GM19395 (cell line): Measurements from ENCODE around the gene ALCAM.

Experiments
- ATAC-seq: cut with Tn5 transposase; IDR thresholded peaks from one replicate; pipeline ENCODE4 v1.9.1; 2021; ENCODE audit warnings: mild to moderate bottlenecking, moderate library complexity; ENCODE audit not compliant: unreplicated experiment

ALCAM gene

DNA sequence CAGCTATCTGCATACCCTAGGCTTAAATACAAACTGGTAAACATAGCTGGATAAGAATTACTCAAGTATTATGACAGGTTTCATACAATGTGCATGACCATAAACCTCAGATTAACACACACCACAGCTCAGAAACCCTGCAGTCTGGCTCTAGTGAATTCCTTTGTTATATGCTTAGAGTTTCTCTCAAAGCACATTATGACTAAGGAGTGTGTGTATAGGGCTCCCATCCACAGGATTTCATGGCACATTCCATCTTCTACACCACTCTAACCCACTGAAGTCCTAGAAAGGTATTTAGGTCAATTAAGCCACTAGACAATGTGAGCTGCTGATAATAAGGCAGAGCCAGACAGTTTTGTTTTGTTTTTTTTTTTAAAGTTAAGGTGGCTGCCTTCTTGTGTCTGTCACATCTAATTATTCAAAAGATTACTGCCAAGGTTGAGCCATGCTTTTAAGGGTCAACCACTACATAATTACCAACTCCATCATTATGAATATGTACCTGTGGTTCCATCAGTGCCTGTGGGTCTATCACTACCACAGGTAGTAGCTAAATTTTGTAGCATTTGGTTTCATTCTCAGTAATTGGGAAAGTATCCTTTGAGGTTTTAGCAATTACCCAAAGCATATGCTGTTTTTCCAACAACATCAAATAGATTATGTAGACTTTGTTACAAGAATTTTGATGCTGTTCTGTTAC lies 107.0 kb downstream of the ALCAM start:
- peak; percentile 76 for ATAC-seq

DNA sequence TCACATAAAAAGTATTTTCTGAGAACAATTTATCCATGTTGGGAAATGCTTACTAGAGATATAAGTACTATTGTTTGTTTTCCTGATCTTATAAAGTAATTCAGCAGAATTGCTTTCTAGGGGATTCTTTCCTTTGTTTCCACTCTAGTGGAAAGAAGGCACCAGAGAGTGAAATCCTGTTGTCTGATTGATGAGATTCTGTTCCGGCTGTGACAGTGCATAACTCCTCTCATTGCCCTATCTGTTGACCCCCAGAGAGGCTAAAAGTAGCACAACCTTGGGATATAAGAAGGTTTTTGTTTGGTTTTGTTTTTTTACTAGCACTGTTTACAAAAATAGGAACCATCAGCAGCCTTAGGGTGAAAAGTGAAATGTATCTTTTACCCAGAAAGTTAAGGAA lies 114.1 kb downstream of the ALCAM start:
- no peak for ATAC-seq

DNA sequence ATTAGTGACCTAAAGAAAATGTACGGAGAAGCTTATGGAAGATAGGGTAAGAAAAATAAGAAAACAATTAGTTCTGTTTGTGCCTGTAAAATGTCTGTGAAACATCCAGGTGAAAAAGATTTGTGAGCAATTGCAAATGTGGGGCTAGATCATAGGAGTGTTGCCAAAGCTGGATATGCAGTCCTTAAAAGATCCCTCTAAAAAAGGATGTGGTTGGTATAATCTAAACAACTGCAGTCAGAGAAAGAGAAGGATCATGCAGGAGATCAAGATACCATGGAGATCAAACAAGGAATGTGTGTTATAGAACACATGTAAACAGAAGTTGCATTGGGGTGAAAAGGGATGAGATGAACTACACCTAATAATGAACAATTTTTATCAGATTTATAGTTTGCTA lies 116.8 kb downstream of the ALCAM start:
- no peak for ATAC-seq

DNA sequence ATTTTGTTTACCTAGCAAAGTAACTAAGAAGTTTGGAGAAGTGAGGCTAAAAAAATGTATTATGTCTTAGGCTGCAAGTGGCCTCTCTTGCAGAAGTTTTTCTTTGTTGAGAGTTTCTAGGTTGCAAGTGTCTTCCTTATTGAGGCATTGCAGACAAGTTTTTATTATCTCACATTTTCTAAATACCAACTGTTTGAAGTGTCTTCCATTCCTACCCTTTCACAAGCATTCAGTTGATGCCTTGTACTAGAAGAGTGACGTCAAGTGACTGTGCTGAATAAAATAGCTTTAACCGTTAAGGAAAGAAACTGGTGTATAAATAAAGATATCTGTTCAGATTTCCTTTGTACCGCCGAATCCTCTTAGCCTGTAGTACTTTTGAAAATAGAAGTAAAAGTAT lies 123.3 kb downstream of the ALCAM start:
- ATAC-seq = no peak

DNA sequence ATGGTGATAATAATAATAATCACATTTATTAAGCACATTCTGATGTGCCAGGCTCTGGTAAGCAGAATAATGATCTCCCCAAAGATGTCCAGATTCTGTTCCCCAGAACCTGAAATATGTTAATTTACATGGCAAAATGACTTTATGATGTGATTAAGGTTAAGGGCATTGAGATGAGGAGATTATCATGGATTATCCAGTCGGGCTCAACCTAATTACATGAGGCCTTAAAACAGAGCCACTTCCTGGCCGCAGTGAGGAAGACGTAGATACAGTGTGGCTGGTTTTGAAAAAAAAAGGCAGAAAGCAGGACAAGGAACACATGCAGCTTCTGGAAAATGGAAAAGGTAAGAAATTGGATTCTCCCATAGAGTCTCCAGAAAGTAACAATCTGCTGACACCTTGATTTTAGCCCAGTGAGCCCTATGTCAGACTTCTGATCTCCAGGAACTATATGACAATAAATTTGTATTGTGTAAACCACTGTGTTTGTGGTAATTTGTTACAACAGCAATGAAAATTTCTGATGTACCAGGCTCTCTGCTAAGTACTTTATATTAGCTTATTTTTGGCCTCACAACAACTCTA lies 126.7 kb downstream of the ALCAM start:
- no peak for ATAC-seq

DNA sequence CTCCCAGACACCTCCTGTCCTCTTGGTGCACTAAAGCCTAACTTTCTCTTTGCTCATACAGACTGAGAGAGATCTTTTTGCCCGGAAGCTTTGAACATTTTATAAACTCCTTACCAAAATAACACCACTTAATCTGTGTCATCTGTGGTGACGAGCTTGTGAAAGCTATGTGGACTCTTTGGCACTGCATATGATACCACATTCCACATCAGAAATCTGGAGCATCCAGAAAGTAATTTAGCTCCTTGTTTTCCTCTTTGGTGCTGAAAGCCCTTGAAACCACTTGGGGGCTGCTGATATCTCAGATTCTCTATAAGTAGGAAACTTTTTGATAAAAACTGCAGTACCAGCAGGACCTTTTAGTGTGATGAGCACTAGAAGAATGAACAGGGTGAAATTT lies 128.3 kb downstream of the ALCAM start:
- ATAC-seq = no peak

DNA sequence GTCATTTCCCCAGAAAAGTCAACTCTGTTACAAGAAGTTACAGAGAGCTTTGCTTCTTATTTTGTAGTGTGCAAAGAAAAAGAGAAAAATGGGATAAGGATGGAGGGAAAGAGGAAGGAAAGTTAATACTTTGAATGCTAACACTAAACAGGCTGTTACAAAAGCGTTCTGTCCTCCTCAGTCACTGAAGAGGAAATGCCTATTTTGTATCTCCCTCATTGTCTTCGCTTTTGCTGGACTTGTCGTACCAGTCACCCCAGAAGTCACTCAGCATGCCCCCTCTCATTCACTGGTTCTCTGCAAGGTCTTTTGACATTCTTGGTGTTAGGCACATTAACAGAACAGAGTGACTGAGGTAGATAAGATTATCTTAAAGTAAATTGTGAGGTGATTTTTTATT lies 129.6 kb downstream of the ALCAM start:
- no peak for ATAC-seq

DNA sequence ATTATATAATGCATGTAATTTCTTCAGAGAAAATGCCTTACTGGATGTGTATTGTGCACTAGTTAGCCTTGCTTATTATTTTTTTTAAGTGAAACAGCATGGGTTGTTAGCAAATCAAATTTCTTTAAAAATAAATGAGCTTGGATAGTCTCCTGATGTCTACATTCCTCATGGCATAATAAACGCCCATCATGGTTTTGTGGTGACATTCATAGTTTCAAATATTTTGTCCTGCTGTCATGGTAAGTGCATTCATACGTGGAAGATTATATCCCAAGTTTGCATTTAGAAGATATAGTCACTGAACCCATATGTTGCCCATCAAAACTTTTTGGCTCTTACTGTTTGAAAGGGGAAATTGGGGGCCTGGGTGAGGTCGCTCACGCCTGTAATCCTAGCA lies 130.7 kb downstream of the ALCAM start:
- ATAC-seq = no peak

DNA sequence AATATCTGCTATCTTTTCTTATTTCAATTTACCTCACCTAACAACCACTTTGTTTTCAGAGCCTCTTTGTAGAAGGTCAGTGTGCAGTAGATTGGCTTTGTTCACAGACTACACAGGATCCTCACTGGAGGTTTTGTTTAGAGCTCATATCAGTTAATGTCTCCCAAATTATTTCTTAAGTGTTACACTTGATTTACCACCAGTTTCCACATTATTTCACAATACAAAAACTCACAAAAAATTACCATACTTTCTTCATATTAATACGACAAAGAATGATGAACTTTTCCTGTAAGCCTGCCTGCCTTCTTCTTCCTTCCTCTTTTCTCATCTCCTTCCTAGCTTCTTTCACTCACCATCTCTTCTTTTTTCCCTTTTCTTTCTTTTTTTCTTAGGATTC lies 133.3 kb downstream of the ALCAM start:
- no peak for ATAC-seq

DNA sequence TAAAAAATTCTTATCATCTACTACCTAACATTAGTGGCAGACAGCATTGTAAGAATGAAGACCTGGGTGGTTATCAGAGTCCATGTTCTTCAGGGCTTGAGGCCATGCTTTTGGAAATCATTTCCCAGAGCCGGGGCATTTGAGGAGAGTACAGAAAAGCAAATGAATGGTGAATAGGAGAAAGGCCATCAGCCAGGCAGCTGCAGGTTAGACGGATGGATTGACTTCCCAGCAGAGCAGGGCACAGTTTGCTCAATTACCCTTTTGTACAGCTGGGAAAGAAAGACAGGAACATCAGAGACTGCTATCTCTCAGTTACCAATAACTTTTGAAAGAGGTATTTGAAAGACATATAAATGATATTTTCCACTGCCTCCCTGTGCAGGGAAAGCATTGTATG lies 135.6 kb downstream of the ALCAM start:
- no peak for ATAC-seq

DNA sequence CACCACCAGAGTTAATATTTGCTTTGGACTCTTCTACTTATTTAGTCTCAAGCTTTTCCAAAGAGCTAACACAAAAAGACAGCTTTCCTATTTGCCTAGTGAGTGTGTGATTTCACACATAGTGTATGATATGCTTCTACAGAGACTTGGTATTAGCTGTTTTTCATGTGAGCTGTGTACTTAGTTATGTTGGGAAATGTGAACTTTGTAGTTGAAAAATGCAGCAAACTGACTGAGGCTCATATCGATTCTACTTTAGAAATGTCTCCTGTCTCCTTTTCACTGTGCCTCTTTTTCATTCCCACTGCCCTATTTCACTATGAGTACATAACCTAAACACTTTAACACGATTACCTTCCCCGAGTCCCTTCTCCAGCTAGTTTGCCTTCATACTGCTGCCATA lies 136.5 kb downstream of the ALCAM start:
- no peak for ATAC-seq

DNA sequence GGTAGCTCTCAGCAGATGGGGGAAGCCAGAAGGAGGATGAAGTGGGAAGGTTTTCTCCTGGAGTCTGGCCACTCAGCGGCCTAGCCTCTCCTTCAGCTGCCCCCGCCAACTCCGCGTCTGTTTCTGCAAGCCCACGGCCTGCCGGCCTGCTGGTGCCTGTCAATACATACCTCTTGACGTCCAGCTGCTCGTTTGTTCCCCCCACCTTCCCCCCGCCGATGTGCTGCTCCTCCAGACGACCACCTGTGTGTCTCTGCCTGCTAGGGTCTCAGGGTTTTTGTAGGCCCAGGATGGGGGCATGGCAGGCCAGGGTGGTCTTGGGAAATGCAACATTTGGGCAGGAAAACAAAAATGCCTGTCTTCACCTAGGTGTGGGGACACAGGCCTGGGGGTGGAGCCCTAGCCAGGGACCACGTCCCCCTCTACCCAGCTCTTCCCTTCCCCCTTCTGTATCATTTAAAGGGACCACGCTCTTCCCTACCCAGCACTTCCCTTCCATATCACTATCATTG lies 137.8 kb downstream of the ALCAM start:
- ATAC-seq = no peak

DNA sequence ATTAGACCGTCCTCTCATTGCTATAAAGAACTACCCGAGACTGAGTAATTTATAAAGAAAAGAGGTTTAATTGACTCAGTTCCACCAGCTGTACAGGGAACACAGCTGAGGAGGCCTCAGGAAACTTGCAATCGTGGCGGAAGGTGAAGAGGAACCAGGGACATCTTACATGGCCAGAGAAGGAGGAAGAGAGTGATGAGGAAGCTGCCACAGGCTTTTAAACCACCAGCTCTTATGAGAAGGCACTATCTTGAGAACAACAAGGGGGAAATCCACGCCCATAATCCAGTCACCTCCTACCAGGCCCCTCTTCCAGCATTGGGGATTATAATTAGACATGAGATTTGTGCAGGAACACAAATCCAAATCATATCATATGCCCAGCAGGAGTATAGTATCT lies 138.5 kb downstream of the ALCAM start:
- no peak for ATAC-seq

DNA sequence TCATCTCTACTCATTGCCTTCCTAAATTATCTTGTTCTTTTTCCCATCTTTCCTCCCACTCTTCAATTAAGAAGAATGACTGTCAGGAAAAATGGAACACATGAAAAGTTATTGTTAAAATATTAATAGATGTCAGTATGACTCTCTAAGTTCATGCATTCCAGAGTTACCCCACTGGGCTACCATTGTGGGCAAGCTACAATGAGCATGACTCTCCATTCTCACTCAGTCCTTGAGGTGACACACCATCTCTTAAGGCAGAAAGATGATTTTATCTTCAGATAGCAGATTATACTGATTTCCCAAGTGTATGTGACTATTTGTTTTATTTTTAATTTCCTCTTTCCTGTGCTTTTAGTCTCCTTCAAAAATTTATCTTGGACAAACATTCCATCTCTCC lies 144.3 kb downstream of the ALCAM start:
- no peak for ATAC-seq

DNA sequence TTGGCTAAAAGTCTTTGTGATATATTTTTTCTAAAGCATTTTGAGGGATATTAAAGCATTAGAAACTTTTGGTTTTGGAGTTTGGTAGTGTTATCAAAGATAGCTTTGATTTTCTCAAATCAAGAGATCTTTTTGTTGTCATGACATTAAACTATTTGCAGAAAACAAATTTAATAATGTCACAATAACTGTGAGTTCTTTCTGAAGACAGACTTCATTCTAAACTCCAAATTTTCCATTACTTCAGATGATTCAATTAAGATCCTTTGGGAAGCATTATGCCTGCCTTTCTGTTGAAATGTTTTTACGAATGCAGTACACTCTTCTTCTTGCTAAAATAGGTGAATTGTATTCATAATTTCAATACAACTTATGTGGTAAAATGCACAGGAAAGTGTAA lies 145.4 kb downstream of the ALCAM start:
- no peak for ATAC-seq

DNA sequence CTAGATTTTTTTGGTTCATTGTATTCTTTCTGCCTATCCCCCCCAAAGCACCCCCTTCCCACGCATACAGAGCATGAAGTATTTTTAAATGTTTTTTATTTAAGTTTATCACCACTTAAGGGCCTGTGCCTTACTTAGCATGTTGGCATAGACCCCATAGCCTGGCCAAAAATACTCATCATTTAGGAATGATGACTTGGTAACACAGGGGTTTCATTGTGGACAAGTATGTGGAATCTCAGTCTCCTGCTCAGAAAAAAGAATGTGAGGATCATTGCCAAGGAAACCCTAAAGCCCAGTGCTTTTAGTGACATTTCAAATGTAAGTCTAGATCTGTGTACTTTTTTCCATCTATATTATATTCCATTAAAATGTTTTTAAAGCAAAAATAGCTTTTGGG lies 146.3 kb downstream of the ALCAM start:
- no peak for ATAC-seq

DNA sequence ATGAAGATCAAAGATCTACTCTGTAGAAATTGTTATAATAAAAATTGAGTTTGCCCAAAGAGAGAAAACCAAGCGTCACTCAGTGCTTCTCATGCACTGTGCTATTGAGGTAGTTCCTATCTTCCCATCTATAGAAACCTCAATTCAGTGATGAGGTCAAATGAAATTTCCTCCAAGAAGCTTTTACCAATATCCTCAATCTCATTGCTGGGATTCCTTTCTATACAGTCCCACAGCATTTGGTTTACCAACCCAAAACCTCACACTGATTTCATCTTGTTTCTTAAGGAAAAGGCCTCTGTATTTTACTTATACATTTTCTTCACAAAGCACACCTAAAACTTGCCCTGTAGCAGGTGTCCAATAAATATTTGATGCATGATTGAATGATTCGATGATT lies 147.2 kb downstream of the ALCAM start:
- no peak for ATAC-seq

DNA sequence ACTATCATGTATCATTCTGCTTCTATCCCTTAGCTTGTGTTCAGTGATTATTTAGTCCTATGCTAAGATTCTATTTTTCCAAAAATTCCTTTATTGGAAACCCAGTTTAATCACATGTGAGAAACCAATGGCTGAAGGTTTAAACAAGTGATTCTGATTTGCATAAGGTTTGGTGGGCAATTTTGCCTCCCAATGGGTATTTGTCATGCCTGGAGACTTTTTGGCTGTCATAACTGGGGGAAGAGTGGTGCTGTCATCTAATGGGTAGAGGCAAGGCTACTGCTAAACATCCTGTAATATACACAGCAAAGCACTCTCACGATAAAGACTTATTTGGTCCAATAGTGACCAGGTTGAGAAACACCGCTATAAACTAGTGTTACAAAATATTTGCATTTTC lies 148.7 kb downstream of the ALCAM start:
- ATAC-seq = no peak

DNA sequence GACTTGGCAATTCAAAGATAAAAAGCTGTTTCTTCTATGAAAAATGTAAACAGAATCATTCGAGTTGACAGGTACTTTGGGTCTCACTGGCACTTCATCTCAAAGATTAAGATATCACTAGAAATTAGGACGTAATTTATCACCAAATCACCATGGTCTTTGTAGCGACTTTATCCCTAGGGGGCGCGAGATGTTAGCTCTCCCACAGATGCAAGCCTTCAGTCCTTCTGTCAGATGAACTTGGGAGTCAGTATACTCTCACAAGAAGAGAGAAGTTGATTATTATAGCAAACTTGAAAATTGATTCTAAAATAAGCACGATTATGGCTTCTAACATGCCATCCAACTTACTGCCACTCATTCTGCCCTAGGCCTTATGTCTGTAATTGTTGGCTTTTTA lies 150.3 kb downstream of the ALCAM start:
- ATAC-seq = no peak

DNA sequence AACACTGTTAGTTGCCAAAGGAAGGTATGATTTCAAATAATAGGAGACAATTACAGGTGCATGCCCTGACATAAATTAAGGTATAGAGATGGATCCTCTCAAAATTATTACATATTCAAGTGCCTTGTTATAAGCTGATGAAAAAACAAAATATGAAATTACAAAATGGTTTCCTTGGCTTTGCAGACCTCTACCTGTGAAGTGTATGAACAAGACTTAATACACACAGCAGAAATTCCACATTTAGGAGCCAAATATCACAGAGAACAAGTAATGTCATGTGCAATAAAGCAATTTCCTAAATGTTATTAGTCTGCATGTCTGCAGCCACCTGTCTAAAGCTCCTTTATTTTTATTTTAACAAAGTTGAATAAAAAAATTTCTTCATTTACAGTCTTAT lies 151.5 kb downstream of the ALCAM start:
- peak; percentile 50 for ATAC-seq

DNA sequence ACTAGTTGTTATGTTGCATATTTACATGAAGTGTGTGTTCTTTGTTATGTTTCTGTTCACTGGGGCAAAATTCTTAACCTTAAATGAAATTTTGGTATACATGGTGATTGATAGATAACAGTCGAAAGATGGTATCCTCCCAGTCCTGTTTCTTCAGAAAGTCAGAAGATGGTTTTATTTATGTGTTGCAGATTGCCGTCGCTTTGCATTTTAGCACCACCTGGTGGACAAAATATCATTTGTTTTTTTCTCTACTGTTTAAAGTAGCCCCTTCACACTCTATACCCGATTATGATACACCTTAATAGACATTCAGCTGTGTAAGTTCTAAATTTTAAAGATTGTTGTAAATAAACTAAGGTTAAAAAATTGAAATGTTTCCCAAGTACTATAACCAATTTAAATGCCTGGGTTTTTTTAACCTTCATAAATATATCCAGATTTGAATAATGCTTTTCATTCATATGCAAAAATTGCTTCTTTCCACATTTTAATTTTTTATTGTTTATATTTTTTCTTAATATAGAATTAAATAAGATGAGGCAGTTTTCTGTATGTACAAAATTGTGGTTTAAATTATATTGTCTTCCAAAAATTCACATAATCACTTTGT lies 152.2 kb downstream of the ALCAM start:
- peak; percentile 87 for ATAC-seq

DNA sequence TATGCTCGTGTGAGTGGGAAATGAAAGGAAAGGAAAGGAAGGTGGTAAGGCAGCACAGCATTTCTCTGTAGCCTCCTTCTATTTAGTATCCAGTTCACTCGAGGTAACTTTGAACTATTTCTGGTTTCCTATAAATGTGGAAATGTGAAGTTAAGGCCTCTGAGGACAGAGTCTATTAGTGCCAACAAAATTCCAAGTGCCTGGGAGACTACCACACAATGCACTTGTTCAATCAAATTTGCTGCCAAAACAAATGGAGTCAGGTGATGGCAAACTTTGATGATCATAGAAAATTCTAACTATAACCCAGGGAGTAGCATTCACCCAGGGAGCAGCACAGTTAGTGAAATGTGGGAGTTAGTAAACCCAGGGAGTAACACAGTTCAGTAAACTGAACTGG lies 155.1 kb downstream of the ALCAM start:
- ATAC-seq = no peak
